PC-3 (cell line): ENCODE measurements around the gene LRFN4.

Experiments used
- CTCF ChIP-seq: fragments of 300-600 bp; sonication (generic); conservative IDR thresholded peaks from 2 replicates; pipeline ENCODE4 v1.5.1; 2017; ENCODE audit warnings: antibody characterized with exemption, low read depth, mild to moderate bottlenecking, low read length
- EZH2phosphoT487 ChIP-seq: fragments of 300-600 bp; sonication (generic); IDR thresholded peaks from 2 replicates; pipeline ENCODE4 v1.6.1; 2018; ENCODE audit warnings: mild to moderate bottlenecking, antibody characterized with exemption, low read length, borderline replicate concordance

GRCh38 chr11:66815646-66816045 lies 41.2 kb upstream of the LRFN4 start:
- TF ChIP-seq EZH2phosphoT487: no peak
- TF ChIP-seq CTCF: no peak
